Measurements from ENCODE around the gene C1orf74.

The C1orf74 gene

DNA sequence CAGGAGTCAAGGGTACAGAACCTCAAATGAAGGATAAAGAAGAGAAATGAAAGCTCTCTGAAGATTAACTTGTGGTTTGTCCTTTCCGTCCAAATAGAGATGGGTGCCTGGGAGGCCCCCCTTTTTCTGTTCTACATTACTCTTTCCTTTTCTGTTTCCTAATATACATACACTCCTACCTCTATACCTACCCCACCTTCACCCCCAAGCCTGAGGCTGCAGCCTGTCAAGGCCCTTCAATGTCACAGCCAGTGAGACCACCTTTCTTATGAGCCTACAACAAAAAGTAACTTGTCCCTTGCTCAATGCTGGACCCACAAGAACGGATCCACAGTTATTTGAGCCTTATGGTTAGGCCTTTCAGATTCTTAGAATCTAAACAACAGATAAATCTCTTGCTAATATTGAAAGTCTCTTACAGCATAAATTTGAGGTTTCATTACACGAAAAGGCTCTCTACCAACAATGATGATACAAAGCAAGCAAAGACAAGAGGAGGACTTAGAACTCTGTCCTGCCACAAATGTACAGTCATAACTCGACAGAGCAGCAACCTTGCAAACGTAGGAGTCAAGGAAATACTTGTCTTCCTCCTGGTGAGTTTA, 32.6 kb downstream of the C1orf74 start:
- Histone ChIP-seq H3K27ac (no peak overlapping the region), H3K4me3 (no peak overlapping the region)
- no peak for DNase-seq (ENCODE audit: low spot score)
- TF ChIP-seq, protein P1, sequence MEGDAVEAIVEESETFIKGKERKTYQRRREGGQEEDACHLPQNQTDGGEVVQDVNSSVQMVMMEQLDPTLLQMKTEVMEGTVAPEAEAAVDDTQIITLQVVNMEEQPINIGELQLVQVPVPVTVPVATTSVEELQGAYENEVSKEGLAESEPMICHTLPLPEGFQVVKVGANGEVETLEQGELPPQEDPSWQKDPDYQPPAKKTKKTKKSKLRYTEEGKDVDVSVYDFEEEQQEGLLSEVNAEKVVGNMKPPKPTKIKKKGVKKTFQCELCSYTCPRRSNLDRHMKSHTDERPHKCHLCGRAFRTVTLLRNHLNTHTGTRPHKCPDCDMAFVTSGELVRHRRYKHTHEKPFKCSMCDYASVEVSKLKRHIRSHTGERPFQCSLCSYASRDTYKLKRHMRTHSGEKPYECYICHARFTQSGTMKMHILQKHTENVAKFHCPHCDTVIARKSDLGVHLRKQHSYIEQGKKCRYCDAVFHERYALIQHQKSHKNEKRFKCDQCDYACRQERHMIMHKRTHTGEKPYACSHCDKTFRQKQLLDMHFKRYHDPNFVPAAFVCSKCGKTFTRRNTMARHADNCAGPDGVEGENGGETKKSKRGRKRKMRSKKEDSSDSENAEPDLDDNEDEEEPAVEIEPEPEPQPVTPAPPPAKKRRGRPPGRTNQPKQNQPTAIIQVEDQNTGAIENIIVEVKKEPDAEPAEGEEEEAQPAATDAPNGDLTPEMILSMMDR (IDR thresholded peaks at IDR 0.05) = no peak

DNA sequence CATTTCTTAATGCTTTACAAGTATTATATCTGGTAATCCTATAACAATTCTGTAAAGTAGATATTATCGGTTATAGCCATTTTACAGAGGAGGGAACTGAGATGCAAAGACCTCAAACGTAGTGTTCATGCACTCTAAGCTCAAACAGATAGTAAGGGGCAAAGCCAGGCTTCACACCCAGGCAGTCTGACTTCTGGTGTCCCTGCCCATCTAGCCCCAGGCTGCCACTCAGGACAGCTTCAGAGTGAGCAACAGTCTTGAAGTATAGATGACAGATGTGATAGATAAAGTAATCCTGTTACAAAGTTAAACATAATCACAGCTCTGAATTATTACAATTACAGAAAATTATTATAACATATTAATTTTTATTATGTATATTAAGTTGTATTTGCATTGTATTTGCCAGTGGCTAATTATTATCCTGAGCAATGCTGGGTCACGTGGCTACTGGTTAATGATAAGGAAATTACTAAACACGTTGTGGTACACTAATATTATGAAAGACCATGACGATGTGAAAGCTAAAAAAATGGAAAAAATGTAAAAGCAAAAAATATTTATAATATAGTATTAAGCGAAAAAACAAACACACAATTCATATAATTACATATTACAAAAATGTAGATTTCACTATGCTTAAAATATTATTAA, 34.6 kb downstream of the C1orf74 start:
- Histone ChIP-seq H3K27ac (no peak overlapping the region), H3K4me3 (no peak overlapping the region)
- TF ChIP-seq, protein P1 (IDR thresholded peaks at IDR 0.05) = no peak
- DNase-seq (ENCODE audit: low spot score) = no peak

- no peak for DNase-seq (ENCODE audit: low spot score)
- no peak overlapping the region for H3K27ac ChIP-seq
- TF ChIP-seq, protein P1 (IDR thresholded peaks at IDR 0.05) = no peak
- no peak overlapping the region for H3K4me3 ChIP-seq
Observed at GRCh38 chr1:209749205-209749604, 35.2 kb downstream of the C1orf74 start.

- Histone ChIP-seq H3K4me3 (no peak overlapping the region), H3K27ac (no peak overlapping the region)
- no peak for DNase-seq (ENCODE audit: low spot score)
- TF ChIP-seq, protein P1 (IDR thresholded peaks at IDR 0.05) = no peak
Observed at GRCh38 chr1:209748620-209749019, 35.7 kb downstream of the C1orf74 start.

DNA sequence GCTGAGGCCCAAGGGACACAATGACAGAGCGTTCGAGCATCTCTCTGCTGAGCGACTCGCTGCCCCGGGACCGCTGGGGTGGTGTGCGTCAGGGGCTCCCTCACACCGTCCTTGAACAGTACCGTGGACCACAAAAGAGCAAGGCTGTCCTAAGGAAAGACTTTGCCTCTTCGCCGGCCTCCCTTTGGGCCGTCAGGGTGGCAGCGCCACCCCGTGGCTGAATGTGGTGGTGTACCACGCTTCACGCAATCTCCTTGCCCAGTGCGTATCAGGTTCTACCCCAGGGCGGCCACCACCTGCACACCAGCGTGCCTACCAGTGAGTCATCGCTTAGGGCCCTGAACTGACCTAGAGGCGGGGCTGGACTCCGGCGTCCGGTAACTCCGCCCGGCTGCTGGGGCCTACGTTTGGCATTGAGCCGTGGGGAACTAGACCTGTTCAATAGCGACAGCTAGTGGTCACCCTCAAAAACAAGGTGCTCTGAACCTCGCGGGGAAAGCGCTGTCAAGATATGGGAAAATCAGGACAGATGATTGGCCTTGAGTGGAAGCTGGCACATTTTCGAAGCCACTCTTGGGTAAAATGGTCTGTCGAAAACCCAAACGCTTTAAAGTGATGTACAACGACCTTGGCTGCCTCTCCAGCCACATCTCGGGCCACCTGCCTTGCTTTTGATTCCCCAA, 36.6 kb downstream of the C1orf74 start:
- Histone ChIP-seq H3K27ac (peak overlapping the region; percentile 6 to 16), H3K4me3 (peak overlapping the region; percentile 54)
- TF ChIP-seq, protein P1 (IDR thresholded peaks at IDR 0.05) = peak; percentile 93
- peak; percentile 91 for DNase-seq (ENCODE audit: low spot score)

DNA sequence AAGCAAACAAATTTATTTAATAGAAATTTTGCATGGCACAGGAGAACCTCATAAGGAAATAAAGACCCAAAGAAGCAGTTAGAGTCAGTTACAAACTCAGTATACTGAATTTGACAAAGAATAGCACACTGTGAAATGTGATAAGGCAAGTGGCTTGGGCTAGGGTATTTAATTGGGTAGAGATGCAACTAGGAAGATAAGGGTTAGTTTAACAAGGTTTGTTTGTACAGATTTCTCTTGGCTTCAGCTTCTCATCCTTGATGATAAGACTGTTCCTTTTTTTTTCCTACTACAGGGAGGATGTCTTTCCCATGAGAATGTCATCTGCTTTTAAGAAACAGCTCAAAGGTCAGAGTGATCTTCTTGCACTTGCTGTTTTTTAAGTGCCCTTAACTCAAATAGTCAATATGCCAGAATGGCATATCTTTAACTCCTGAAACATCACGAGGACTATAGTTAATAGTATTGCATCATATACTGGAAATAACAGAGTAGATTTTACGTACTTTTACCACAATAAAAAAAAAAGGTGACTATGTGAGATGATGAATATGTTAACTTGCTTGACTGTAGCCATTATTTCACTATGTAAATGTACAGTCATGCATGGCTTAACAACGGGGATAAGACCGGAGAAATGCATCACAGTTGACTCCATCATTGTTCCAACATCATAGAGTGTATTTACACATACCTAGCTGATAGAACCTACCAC, 37.8 kb downstream of the C1orf74 start:
- TF ChIP-seq, protein P1 (IDR thresholded peaks at IDR 0.05) = no peak
- DNase-seq (ENCODE audit: low spot score) = no peak
- H3K27ac ChIP-seq = no peak overlapping the region
- no peak overlapping the region for H3K4me3 ChIP-seq

All from coronary artery (tissue), 2 donors.